Islet precursor cell (in vitro differentiated cells): ENCODE measurements around the gene CREB3L2.
"Not testable (repeated sequence)": the region's sequence is repeated elsewhere in the genome, so short reads cannot be mapped to it uniquely, and the experiment has no call there.

Experiments
- DNase-seq: peaks from one replicate; pipeline ENCODE4 v3.0.0-alpha.2; 2018

The CREB3L2 gene

GRCh38 chr7:138001529-138002095 lies at the start of gene CREB3L2:
Gene CREB3L2, minus strand, starts transcription at chr7:138002086. Its CDS starts 381 bp downstream, at chr7:138001705.
- DNase-seq = peak; percentile 82

GRCh38 chr7:138049505-138050116 lies 47.7 kb upstream of the CREB3L2 start:
- no peak for DNase-seq

- DNase-seq = no peak
Observed at GRCh38 chr7:138047907-138048306, 46.0 kb upstream of the CREB3L2 start.

GRCh38 chr7:138044897-138045296 lies 43.0 kb upstream of the CREB3L2 start:
- no peak for DNase-seq

- DNase-seq = not testable (repeated sequence)
Observed at GRCh38 chr7:138040063-138040462, 38.2 kb upstream of the CREB3L2 start.

GRCh38 chr7:138036135-138036534 lies 34.2 kb upstream of the CREB3L2 start:
- no peak for DNase-seq

- no peak for DNase-seq
Observed at GRCh38 chr7:138033241-138033640, 31.4 kb upstream of the CREB3L2 start.

GRCh38 chr7:138032770-138033169 lies 30.9 kb upstream of the CREB3L2 start:
- DNase-seq = no peak

GRCh38 chr7:138032186-138032585 lies 30.3 kb upstream of the CREB3L2 start:
- no peak for DNase-seq

- no peak for DNase-seq
Observed at GRCh38 chr7:138030679-138031351, 28.9 kb upstream of the CREB3L2 start.

GRCh38 chr7:138029941-138030340 lies 28.1 kb upstream of the CREB3L2 start:
- DNase-seq = no peak

- no peak for DNase-seq
Observed at GRCh38 chr7:138029126-138029525, 27.2 kb upstream of the CREB3L2 start.

GRCh38 chr7:138027100-138027499 lies 25.2 kb upstream of the CREB3L2 start:
- DNase-seq = no peak

GRCh38 chr7:138025215-138026186 lies 23.6 kb upstream of the CREB3L2 start:
- no peak for DNase-seq

GRCh38 chr7:138024765-138025164 lies 22.9 kb upstream of the CREB3L2 start:
- DNase-seq = no peak

- no peak for DNase-seq
Observed at GRCh38 chr7:138024343-138024691, 22.4 kb upstream of the CREB3L2 start.

GRCh38 chr7:138023618-138024342 lies 21.9 kb upstream of the CREB3L2 start:
- DNase-seq = no peak

GRCh38 chr7:138021889-138022288 lies 20.0 kb upstream of the CREB3L2 start:
- no peak for DNase-seq

GRCh38 chr7:138017992-138018391 lies 16.1 kb upstream of the CREB3L2 start:
- DNase-seq = no peak

GRCh38 chr7:138015096-138015495 lies 13.2 kb upstream of the CREB3L2 start:
- no peak for DNase-seq

GRCh38 chr7:138014686-138015085 lies 12.8 kb upstream of the CREB3L2 start:
- DNase-seq = no peak

- not testable (repeated sequence) for DNase-seq
Observed at GRCh38 chr7:138014201-138014600, 12.3 kb upstream of the CREB3L2 start.

- DNase-seq = no peak
Observed at GRCh38 chr7:138009350-138009653, 7.4 kb upstream of the CREB3L2 start.
